HEK293 (cell line): Measurements from ENCODE around the gene CRIP2.

Source experiments
- GLIS1 ChIP-seq: fragments of 450-650 bp; formaldehyde crosslinking; IDR thresholded peaks from 2 replicates; pipeline ENCODE4 v1.5.1; 2016; ENCODE audit warnings: missing biosample characterization, missing genetic modification characterization
- KLF7 ChIP-seq: fragments of 450-650 bp; formaldehyde crosslinking; IDR thresholded peaks from 2 replicates; pipeline ENCODE4 v1.5.1; 2016; ENCODE audit warnings: missing biosample characterization, missing genetic modification characterization, borderline replicate concordance
- KLF8 ChIP-seq: fragments of 450-650 bp; formaldehyde crosslinking; IDR thresholded peaks from 2 replicates; pipeline ENCODE4 v1.5.1; 2016; ENCODE audit warnings: missing biosample characterization, missing genetic modification characterization
- MYNN ChIP-seq: fragments of 450-650 bp; formaldehyde crosslinking; IDR thresholded peaks from 2 replicates; pipeline ENCODE4 v1.5.1; 2016; ENCODE audit warnings: missing biosample characterization, missing genetic modification characterization, borderline replicate concordance
- OSR2 ChIP-seq: fragments of 450-650 bp; formaldehyde crosslinking; IDR thresholded peaks from 2 replicates; pipeline ENCODE4 v1.5.1; 2016; ENCODE audit warnings: missing biosample characterization, missing genetic modification characterization
- WT1 ChIP-seq: fragments of 450-650 bp; formaldehyde crosslinking; IDR thresholded peaks from 2 replicates; pipeline ENCODE4 v1.5.1; 2016; ENCODE audit warnings: missing biosample characterization, missing genetic modification characterization
- ZBTB17 ChIP-seq: fragments of 450-650 bp; formaldehyde crosslinking; IDR thresholded peaks from 2 replicates; pipeline ENCODE4 v1.5.1; 2016; ENCODE audit warnings: missing biosample characterization, missing genetic modification characterization
- ZBTB20 ChIP-seq: fragments of 450-650 bp; formaldehyde crosslinking; IDR thresholded peaks from 2 replicates; pipeline ENCODE4 v1.5.1; 2016; ENCODE audit warnings: missing biosample characterization, missing genetic modification characterization
- ZBTB21 ChIP-seq: fragments of 450-650 bp; formaldehyde crosslinking; IDR thresholded peaks from 2 replicates; pipeline ENCODE4 v1.5.1; 2017; ENCODE audit warnings: missing biosample characterization, missing genetic modification characterization
- ZBTB8A ChIP-seq: fragments of 450-650 bp; formaldehyde crosslinking; IDR thresholded peaks from 2 replicates; pipeline ENCODE4 v1.5.1; 2016; ENCODE audit warnings: missing biosample characterization, missing genetic modification characterization
- ZNF132 ChIP-seq: fragments of 450-650 bp; formaldehyde crosslinking; IDR thresholded peaks from 2 replicates; pipeline ENCODE4 v1.5.1; 2017; ENCODE audit warnings: missing biosample characterization, missing genetic modification characterization, borderline replicate concordance
- ZNF138 ChIP-seq: fragments of 450-650 bp; formaldehyde crosslinking; IDR thresholded peaks from 2 replicates; pipeline ENCODE4 v1.5.1; 2016; ENCODE audit warnings: missing biosample characterization, missing genetic modification characterization, borderline replicate concordance
- ZNF169 ChIP-seq: fragments of 450-650 bp; formaldehyde crosslinking; IDR thresholded peaks from 2 replicates; pipeline ENCODE4 v1.5.1; 2016; ENCODE audit warnings: missing biosample characterization, missing genetic modification characterization
- ZNF350 ChIP-seq: fragments of 450-650 bp; formaldehyde crosslinking; IDR thresholded peaks from 2 replicates; pipeline ENCODE4 v1.5.0; 2017; ENCODE audit warnings: missing biosample characterization, mild to moderate bottlenecking, missing genetic modification characterization
- ZNF394 ChIP-seq: fragments of 450-650 bp; formaldehyde crosslinking; IDR thresholded peaks from 2 replicates; pipeline ENCODE4 v1.5.1; 2016; ENCODE audit warnings: missing biosample characterization, missing genetic modification characterization, mild to moderate bottlenecking, moderate library complexity, borderline replicate concordance
- ZNF433 ChIP-seq: fragments of 450-650 bp; formaldehyde crosslinking; IDR thresholded peaks from 2 replicates; pipeline ENCODE4 v1.5.1; 2016; ENCODE audit warnings: missing biosample characterization, missing genetic modification characterization, low read depth
- ZNF501 ChIP-seq: fragments of 450-650 bp; formaldehyde crosslinking; IDR thresholded peaks from 2 replicates; pipeline ENCODE4 v1.5.1; 2016; ENCODE audit warnings: missing biosample characterization, missing genetic modification characterization
- ZNF658 ChIP-seq: fragments of 450-650 bp; formaldehyde crosslinking; IDR thresholded peaks from 2 replicates; pipeline ENCODE4; 2016; ENCODE audit warnings: missing biosample characterization, missing genetic modification characterization
- ZNF76 ChIP-seq: fragments of 450-650 bp; formaldehyde crosslinking; IDR thresholded peaks from 2 replicates; pipeline ENCODE4; 2016; ENCODE audit warnings: low read depth, missing biosample characterization, missing genetic modification characterization, borderline replicate concordance
- ZXDB ChIP-seq: fragments of 450-650 bp; formaldehyde crosslinking; IDR thresholded peaks from 2 replicates; pipeline ENCODE4 v1.5.1; 2016; ENCODE audit warnings: missing biosample characterization, missing genetic modification characterization
- TF ChIP-seq, protein P1 (sequence below): fragments of 450-650 bp; formaldehyde crosslinking; IDR thresholded peaks from 2 replicates; pipeline ENCODE4 v1.5.1; 2016; ENCODE audit warnings: missing biosample characterization, missing genetic modification characterization
- TF ChIP-seq, protein P2 (sequence below): IDR thresholded peaks from 2 replicates; pipeline ENCODE4 v1.6.1; 2011; ENCODE audit warnings: mild to moderate bottlenecking, low read depth, low read length, borderline replicate concordance
- TF ChIP-seq, protein P3 (sequence below): fragments of 450-650 bp; formaldehyde crosslinking; IDR thresholded peaks from 2 replicates; pipeline ENCODE4 v1.5.1; 2016; ENCODE audit warnings: missing biosample characterization, missing genetic modification characterization
- TF ChIP-seq, protein P4 (sequence below): fragments of 450-650 bp; formaldehyde crosslinking; IDR thresholded peaks from 2 replicates; pipeline ENCODE4 v1.5.1; 2016; ENCODE audit warnings: missing biosample characterization, missing genetic modification characterization, low read depth
- TF ChIP-seq, protein P5 (sequence below): fragments of 450-650 bp; formaldehyde crosslinking; IDR thresholded peaks from 2 replicates; pipeline ENCODE4 v1.5.1; 2016; ENCODE audit warnings: missing biosample characterization, missing genetic modification characterization
- TF ChIP-seq, protein P6 (sequence below): fragments of 450-650 bp; formaldehyde crosslinking; IDR thresholded peaks from 2 replicates; pipeline ENCODE4 v1.5.1; 2016; ENCODE audit warnings: missing biosample characterization, missing genetic modification characterization
- TF ChIP-seq, protein P7 (sequence below): fragments of 450-650 bp; formaldehyde crosslinking; IDR thresholded peaks from 2 replicates; pipeline ENCODE4 v1.5.1; 2016; ENCODE audit warnings: missing biosample characterization, missing genetic modification characterization

The CRIP2 gene

DNA sequence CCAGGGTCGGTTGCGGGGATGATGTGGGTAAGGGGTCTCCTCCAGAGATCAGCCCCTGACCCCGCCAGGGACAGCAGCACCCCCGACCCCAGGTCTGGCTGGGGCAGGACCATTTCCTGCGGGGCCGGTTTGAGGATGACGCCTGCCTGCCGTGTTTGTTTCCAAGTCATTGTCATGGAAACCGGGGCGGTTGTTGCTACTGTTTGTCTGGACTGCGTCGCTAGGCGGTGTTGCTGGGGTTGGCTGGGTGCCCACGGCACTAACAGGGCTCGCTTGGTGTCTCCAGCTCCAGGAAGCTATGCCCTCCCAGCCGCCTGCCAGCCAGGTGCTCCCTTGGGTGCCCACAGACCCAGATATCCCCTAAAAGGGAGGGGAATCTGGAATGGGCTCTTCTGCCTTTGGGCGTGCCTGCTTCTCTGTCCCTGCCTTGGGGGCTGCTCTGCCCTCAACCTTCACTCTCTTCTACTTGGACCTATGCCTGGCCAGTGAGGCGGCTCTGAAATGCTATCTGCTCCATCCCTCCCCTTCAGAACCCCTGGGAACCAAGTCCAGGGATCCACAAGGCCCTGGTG lies 7.4 kb downstream of the CRIP2 start (continued):
- TF ChIP-seq, protein P1, sequence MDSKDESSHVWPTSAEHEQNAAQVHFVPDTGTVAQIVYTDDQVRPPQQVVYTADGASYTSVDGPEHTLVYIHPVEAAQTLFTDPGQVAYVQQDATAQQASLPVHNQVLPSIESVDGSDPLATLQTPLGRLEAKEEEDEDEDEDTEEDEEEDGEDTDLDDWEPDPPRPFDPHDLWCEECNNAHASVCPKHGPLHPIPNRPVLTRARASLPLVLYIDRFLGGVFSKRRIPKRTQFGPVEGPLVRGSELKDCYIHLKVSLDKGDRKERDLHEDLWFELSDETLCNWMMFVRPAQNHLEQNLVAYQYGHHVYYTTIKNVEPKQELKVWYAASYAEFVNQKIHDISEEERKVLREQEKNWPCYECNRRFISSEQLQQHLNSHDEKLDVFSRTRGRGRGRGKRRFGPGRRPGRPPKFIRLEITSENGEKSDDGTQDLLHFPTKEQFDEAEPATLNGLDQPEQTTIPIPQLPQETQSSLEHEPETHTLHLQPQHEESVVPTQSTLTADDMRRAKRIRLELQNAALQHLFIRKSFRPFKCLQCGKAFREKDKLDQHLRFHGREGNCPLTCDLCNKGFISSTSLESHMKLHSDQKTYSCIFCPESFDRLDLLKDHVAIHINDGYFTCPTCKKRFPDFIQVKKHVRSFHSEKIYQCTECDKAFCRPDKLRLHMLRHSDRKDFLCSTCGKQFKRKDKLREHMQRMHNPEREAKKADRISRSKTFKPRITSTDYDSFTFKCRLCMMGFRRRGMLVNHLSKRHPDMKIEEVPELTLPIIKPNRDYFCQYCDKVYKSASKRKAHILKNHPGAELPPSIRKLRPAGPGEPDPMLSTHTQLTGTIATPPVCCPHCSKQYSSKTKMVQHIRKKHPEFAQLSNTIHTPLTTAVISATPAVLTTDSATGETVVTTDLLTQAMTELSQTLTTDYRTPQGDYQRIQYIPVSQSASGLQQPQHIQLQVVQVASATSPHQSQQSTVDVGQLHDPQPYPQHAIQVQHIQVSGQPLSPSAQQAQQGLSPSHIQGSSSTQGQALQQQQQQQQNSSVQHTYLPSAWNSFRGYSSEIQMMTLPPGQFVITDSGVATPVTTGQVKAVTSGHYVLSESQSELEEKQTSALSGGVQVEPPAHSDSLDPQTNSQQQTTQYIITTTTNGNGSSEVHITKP: peak; percentile 84
- TF ChIP-seq ZNF501: 0 out of 2 replicates have a peak, but pooled peaks have one; percentile 37
- TF ChIP-seq, protein P2, sequence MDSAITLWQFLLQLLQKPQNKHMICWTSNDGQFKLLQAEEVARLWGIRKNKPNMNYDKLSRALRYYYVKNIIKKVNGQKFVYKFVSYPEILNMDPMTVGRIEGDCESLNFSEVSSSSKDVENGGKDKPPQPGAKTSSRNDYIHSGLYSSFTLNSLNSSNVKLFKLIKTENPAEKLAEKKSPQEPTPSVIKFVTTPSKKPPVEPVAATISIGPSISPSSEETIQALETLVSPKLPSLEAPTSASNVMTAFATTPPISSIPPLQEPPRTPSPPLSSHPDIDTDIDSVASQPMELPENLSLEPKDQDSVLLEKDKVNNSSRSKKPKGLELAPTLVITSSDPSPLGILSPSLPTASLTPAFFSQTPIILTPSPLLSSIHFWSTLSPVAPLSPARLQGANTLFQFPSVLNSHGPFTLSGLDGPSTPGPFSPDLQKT: no peak
- no peak for TF ChIP-seq ZNF132 (tag by site-specific recombination)
- TF ChIP-seq ZXDB: no peak
- peak; percentile 90 for TF ChIP-seq KLF7 (tag by site-specific recombination)
- no peak for TF ChIP-seq ZNF169 (tag by site-specific recombination)
- no peak for TF ChIP-seq ZNF658 (tag by site-specific recombination)
- TF ChIP-seq GLIS1 (tag by site-specific recombination): peak; percentile 43; the same call in 1 of the 2 replicates
- TF ChIP-seq ZBTB20 (tag by site-specific recombination): peak; percentile 19; the same call in 1 of the 2 replicates
- peak; percentile 71; the same call in 1 of the 2 replicates for TF ChIP-seq ZNF394 (tag by site-specific recombination)
- TF ChIP-seq ZBTB17 (tag by site-specific recombination): peak; percentile 68; the same call in 1 of the 2 replicates
- TF ChIP-seq ZNF433 (tag by site-specific recombination): no peak
- TF ChIP-seq OSR2 (tag by site-specific recombination): peak; percentile 88
- TF ChIP-seq, protein P3, sequence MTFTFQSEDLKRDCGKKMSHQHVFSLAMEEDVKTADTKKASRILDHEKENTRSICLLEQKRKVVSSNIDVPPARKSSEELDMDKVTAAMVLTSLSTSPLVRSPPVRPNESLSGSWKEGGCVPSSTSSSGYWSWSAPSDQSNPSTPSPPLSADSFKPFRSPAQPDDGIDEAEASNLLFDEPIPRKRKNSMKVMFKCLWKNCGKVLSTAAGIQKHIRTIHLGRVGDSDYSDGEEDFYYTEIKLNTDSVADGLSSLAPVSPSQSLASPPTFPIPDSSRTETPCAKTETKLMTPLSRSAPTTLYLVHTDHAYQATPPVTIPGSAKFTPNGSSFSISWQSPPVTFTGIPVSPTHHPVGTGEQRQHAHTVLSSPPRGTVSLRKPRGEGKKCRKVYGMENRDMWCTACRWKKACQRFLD (tag by site-specific recombination): no peak
- TF ChIP-seq WT1 (tag by site-specific recombination): peak; percentile 47
- TF ChIP-seq ZNF350: no peak
- no peak for TF ChIP-seq ZNF76
- TF ChIP-seq ZNF138 (tag by site-specific recombination): no peak
- TF ChIP-seq, protein P4, sequence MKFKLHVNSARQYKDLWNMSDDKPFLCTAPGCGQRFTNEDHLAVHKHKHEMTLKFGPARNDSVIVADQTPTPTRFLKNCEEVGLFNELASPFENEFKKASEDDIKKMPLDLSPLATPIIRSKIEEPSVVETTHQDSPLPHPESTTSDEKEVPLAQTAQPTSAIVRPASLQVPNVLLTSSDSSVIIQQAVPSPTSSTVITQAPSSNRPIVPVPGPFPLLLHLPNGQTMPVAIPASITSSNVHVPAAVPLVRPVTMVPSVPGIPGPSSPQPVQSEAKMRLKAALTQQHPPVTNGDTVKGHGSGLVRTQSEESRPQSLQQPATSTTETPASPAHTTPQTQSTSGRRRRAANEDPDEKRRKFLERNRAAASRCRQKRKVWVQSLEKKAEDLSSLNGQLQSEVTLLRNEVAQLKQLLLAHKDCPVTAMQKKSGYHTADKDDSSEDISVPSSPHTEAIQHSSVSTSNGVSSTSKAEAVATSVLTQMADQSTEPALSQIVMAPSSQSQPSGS: peak; percentile 8; the same call in 1 of the 2 replicates
- TF ChIP-seq, protein P5, sequence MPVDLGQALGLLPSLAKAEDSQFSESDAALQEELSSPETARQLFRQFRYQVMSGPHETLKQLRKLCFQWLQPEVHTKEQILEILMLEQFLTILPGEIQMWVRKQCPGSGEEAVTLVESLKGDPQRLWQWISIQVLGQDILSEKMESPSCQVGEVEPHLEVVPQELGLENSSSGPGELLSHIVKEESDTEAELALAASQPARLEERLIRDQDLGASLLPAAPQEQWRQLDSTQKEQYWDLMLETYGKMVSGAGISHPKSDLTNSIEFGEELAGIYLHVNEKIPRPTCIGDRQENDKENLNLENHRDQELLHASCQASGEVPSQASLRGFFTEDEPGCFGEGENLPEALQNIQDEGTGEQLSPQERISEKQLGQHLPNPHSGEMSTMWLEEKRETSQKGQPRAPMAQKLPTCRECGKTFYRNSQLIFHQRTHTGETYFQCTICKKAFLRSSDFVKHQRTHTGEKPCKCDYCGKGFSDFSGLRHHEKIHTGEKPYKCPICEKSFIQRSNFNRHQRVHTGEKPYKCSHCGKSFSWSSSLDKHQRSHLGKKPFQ (tag by site-specific recombination): no peak
- peak; percentile 85 for TF ChIP-seq KLF8
- peak; percentile 95 for TF ChIP-seq MYNN
- TF ChIP-seq, protein P6, sequence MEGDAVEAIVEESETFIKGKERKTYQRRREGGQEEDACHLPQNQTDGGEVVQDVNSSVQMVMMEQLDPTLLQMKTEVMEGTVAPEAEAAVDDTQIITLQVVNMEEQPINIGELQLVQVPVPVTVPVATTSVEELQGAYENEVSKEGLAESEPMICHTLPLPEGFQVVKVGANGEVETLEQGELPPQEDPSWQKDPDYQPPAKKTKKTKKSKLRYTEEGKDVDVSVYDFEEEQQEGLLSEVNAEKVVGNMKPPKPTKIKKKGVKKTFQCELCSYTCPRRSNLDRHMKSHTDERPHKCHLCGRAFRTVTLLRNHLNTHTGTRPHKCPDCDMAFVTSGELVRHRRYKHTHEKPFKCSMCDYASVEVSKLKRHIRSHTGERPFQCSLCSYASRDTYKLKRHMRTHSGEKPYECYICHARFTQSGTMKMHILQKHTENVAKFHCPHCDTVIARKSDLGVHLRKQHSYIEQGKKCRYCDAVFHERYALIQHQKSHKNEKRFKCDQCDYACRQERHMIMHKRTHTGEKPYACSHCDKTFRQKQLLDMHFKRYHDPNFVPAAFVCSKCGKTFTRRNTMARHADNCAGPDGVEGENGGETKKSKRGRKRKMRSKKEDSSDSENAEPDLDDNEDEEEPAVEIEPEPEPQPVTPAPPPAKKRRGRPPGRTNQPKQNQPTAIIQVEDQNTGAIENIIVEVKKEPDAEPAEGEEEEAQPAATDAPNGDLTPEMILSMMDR (tag by site-specific recombination): peak; percentile 84
- peak; percentile 84 for TF ChIP-seq ZBTB8A (tag by site-specific recombination)
- peak; percentile 37; the same call in 1 of the 2 replicates for TF ChIP-seq ZBTB21 (tag by site-specific recombination)
- TF ChIP-seq, protein P7, sequence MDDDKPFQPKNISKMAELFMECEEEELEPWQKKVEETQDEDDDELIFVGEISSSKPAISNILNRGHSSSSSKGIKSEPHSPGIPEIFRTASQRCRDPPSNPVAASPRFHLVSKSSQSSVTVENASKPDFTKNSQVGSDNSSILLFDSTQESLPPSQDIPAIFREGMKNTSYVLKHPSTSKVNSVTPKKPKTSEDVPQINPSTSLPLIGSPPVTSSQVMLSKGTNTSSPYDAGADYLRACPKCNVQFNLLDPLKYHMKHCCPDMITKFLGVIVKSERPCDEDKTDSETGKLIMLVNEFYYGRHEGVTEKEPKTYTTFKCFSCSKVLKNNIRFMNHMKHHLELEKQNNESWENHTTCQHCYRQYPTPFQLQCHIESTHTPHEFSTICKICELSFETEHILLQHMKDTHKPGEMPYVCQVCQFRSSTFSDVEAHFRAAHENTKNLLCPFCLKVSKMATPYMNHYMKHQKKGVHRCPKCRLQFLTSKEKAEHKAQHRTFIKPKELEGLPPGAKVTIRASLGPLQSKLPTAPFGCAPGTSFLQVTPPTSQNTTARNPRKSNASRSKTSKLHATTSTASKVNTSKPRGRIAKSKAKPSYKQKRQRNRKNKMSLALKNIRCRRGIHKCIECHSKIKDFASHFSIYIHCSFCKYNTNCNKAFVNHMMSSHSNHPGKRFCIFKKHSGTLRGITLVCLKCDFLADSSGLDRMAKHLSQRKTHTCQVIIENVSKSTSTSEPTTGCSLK (tag by site-specific recombination): no peak
